ENCODE results near the gene CFAP141.

CFAP141 gene

DNA sequence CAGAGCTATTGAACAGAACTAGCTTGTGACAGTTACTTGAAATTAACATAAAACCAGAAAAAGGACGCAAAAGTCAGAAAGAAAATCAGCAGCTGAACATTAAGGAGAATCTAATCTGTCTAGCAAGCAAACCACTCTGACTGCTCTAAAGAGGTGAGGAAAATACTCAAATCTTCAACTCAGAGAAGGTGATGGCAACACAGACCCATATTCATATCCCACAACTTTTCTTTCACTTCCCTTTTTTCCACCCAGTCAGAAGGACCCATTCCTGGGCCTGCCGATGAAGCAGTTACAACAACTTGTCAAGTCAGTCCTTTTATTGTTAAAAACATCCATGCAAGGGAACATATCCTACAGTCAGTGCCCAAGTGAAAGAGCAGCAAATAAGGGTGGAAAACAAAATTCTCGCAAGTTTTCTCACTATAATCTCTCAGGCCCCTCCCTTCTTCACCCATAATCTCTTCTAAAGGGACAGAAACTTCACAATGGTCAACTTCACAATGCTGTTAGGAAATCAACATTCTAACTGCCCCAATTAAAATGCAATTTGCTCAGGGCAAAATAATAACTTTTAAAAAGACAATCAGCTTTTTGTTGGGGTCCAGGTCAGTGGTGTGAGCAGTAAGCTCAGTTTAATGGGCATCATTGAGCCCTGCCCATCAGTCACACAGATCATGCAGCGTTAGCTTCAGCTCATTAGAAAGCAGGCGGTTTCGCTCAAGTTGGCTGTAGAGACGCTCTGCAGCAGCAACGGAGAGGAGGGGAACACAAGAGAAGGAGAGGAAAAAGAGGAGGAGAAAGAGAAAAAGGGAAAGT is 47.6 kb downstream of the CFAP141 start:
- Mint-ChIP-seq H3K4me1 (peaks cover 20% of the 10 kb centered on the region), H3K27ac (peak overlapping the region; percentile 74), H3K36me3 (ENCODE audit: low read depth) (peaks cover 75% of the 10 kb centered on the region), H3K9me3 (peaks cover 8% of the 10 kb centered on the region), H3K4me3 (no peak overlapping the region), H3K27me3 (ENCODE audit: low read depth, poor library complexity) (peaks cover 3% of the 10 kb centered on the region)
- DNase-seq, result no peak
- TF ChIP-seq, protein P1, sequence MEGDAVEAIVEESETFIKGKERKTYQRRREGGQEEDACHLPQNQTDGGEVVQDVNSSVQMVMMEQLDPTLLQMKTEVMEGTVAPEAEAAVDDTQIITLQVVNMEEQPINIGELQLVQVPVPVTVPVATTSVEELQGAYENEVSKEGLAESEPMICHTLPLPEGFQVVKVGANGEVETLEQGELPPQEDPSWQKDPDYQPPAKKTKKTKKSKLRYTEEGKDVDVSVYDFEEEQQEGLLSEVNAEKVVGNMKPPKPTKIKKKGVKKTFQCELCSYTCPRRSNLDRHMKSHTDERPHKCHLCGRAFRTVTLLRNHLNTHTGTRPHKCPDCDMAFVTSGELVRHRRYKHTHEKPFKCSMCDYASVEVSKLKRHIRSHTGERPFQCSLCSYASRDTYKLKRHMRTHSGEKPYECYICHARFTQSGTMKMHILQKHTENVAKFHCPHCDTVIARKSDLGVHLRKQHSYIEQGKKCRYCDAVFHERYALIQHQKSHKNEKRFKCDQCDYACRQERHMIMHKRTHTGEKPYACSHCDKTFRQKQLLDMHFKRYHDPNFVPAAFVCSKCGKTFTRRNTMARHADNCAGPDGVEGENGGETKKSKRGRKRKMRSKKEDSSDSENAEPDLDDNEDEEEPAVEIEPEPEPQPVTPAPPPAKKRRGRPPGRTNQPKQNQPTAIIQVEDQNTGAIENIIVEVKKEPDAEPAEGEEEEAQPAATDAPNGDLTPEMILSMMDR (IDR thresholded peaks at IDR 0.05), result no peak

DNA sequence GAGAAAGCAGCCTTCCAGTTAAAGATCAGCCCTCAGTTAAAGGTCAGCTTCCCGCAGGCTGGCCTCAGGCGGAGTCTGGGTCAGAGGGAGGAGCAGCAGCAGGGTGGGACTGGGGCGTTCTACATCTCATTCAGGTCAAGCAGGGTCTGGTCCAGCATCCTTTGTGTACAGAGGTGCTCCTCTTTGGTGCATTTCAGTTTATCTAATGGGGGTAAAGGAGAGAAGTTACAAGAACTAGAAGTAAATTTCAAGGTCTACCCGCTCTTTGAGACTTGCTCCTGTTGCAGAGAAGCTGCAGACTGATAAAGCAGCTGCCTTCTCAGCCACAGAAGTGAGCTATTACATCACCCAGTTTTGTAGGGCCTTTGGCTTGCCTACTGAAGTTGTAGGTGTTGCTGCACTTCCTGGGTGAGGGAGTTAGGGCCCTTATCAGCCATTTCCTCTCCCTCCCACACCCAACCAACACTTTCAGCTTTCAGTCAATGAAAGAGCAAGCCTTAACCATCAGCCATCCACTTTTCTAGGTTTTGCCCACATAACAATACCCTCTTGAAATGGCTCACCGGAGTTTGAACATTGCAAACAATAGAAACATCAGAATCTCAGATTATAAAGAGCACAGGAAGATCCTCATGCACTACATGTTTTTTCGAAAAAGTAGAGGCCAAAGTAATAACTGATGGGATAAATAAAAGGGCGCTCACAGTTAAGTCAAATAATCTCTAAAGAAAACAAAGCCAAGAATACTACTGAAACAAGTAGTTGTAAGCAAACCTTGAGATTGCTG is 48.4 kb downstream of the CFAP141 start:
- Mint-ChIP-seq H3K4me3 (no peak overlapping the region), H3K27ac (peak overlapping the region; percentile 74), H3K9me3 (peaks cover 8% of the 10 kb centered on the region), H3K4me1 (peaks cover 20% of the 10 kb centered on the region), H3K27me3 (ENCODE audit: low read depth, poor library complexity) (peaks cover 3% of the 10 kb centered on the region), H3K36me3 (ENCODE audit: low read depth) (peaks cover 67% of the 10 kb centered on the region)
- DNase-seq, result no peak
- TF ChIP-seq, protein P1 (IDR thresholded peaks at IDR 0.05), result no peak

DNA sequence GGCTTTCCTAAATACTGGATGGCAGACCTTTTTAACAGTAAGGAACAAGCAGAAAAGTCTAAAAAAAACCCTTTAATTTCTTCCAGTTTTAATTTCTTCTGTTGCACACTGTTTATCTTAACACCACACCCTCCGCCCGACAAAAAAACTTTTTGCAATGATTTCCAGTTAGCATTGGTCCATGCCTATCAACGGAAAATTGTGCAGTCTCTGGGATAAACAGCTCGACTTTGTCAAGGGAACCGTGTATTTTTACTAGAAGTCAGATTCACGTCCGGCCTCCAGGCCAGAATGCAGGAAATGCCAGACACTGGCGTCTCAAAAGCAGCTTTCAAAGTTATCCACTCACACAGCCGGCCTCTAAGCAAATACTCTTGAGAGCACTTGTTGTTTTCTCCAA is 50.9 kb downstream of the CFAP141 start:
- Mint-ChIP-seq H3K4me1 (peaks cover 20% of the 10 kb centered on the region), H3K27ac (peak overlapping the region; percentile 93), H3K36me3 (ENCODE audit: low read depth) (peaks cover 43% of the 10 kb centered on the region), H3K4me3 (no peak overlapping the region), H3K9me3 (peaks cover 5% of the 10 kb centered on the region), H3K27me3 (ENCODE audit: low read depth, poor library complexity) (no peaks in the 10 kb centered on the region)
- DNase-seq, result no peak
- TF ChIP-seq, protein P1 (IDR thresholded peaks at IDR 0.05), result no peak

DNA sequence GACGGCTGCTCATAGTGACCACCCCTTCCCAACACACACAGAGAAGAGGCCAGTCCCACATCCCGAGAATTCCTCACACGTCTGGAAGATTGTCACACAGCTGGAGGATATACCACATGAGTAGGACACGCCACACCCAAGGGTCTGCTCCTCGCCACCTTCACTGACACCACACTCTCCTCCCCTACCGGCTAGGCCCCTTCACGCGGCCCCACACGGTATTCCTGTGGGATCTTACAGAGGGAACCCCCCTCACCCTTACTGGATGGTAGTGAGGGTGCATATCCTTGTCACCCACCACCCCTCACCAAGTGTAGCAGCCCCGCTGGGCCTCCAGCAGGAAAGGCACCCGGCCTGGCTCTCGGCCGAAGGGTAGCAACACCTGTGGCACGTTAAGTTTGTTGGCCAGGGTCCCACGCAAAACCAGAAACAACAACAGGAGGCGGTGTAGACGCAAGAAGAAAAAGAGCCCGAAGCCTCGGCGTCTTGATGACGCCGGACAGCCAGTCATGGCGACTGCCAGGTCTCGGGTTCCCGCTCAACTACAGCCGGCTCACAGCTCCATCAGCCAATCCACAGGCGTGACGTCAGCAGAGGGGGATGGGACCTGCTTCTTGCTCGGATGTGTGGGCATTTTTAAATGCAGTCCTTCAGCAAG is 51.5 kb downstream of the CFAP141 start, which contains the start of gene NUP210L:
Gene NUP210L, minus strand, starts transcription at position 540 of the 658 bp plus-strand sequence.
- Mint-ChIP-seq H3K9me3 (peaks cover 3% of the 10 kb centered on the region), H3K4me3 (no peak within 1 kb of the TSS), H3K27ac (peak within 1 kb of the TSS; percentile 93), H3K27me3 (ENCODE audit: low read depth, poor library complexity) (no peaks in the 10 kb centered on the region), H3K36me3 (ENCODE audit: low read depth) (peaks cover 37% of the 10 kb centered on the region), H3K4me1 (peaks cover 20% of the 10 kb centered on the region)
- TF ChIP-seq, protein P1 (IDR thresholded peaks at IDR 0.05), result no peak
- peak; percentile 18 for DNase-seq

DNA sequence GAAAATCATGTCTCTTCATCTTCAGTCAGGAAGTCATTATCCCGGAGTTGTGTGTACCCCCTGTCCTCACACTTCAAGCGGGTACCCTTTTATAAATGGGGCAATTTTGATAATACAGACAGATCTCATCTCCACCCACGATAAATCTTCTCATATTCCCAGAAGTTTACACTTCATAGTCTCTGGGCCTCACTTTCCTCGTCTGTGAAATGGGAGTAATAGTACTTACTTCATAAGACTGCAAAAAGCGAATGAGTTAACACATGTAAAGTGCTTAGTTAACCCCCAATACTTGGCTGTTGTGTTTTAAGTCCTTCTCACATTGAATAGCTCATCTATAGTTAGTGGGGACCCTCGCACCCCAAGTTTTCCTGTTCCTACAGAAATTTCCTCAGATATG is 52.1 kb downstream of the CFAP141 start:
- Mint-ChIP-seq H3K4me1 (peaks cover 20% of the 10 kb centered on the region), H3K27me3 (ENCODE audit: low read depth, poor library complexity) (no peaks in the 10 kb centered on the region), H3K4me3 (no peak overlapping the region)

More for the DNA sequence above, 52.1 kb downstream of the CFAP141 start:
- DNase-seq, result no peak
- no peak overlapping the region for H3K27ac Mint-ChIP-seq
- peaks cover 2% of the 10 kb centered on the region for H3K9me3 Mint-ChIP-seq
- peaks cover 31% of the 10 kb centered on the region for H3K36me3 Mint-ChIP-seq (ENCODE audit: low read depth)
- TF ChIP-seq, protein P1 (IDR thresholded peaks at IDR 0.05), result no peak

Data from nephron progenitor cell (in vitro differentiated cells).